ENCODE data around the gene GBP4.

Gene GBP4

DNA sequence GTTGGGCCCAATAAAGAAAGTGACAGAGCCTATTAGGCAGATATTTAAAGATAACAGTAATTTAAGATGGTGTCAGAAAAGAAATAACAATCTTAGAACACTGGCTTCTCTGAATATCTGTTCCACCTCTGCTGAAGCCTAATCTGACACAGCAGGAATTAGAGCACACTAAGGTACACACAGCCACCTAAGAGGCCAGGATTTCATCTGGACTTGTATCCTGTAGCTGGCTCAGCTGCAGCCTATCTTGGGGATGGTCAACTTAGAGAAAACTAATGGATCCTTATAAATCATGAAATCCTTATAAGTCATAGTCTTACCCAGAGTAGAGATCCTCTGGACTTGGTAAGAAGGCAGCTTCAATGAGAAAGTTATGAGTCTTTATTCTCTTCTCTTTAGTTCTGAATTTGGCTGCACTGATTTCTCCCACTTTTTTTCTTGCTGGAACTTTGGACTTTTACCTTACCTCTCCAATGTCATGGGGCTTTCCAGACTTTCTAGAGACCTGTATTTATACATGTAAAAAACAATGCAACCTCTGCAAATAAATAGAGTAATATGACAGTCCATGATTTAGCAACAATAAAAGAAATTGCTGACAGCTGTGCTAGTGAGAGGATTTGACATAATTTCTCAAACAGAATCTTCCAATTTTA lies 23.0 kb downstream of the GBP4 start, which contains the start of gene GBP7:
GBP7 (minus strand) TSS at position 403 of the 656 bp plus-strand sequence. CDS start 4,068 bp downstream, outside the sequence.
- H3K4me3 ChIP-seq (ENCODE audit: low read depth, low read length) = no peak within 1 kb of the TSS
- TF ChIP-seq, protein P1, sequence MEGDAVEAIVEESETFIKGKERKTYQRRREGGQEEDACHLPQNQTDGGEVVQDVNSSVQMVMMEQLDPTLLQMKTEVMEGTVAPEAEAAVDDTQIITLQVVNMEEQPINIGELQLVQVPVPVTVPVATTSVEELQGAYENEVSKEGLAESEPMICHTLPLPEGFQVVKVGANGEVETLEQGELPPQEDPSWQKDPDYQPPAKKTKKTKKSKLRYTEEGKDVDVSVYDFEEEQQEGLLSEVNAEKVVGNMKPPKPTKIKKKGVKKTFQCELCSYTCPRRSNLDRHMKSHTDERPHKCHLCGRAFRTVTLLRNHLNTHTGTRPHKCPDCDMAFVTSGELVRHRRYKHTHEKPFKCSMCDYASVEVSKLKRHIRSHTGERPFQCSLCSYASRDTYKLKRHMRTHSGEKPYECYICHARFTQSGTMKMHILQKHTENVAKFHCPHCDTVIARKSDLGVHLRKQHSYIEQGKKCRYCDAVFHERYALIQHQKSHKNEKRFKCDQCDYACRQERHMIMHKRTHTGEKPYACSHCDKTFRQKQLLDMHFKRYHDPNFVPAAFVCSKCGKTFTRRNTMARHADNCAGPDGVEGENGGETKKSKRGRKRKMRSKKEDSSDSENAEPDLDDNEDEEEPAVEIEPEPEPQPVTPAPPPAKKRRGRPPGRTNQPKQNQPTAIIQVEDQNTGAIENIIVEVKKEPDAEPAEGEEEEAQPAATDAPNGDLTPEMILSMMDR (IDR thresholded peaks at IDR 0.05; ENCODE audit: low read depth, low read length) = no peak
- TF ChIP-seq POLR2A (IDR thresholded peaks at IDR 0.05; ENCODE audit: extremely low read depth, insufficient read length) = no peak
- TF ChIP-seq MYC (IDR thresholded peaks at IDR 0.05; ENCODE audit: low read depth, low read length) = no peak
- no peak for TF ChIP-seq MAX (IDR thresholded peaks at IDR 0.05; ENCODE audit: low read depth, low read length)

DNA sequence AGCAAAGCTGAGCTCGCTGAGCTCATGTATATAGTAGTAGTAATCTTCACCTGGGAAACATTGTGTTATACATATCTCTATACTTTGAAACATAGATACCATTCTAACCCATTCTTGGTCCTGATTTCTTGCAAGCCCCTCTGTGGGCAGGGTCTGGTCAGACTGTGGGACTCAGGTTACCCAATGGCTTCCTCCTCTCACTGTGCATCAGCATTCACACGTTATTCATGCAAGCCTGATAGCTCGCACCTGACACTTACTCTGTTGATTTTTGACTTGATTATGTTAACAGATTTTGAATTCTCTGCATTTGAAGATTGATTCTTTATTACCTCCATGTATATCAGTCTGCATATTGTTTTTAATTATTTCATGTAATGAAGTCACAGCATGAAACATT lies 24.3 kb downstream of the GBP4 start:
- TF ChIP-seq MYC (IDR thresholded peaks at IDR 0.05; ENCODE audit: low read depth, low read length) (no peak), POLR2A (IDR thresholded peaks at IDR 0.05; ENCODE audit: extremely low read depth, insufficient read length) (no peak), MAX (IDR thresholded peaks at IDR 0.05; ENCODE audit: low read depth, low read length) (no peak)
- TF ChIP-seq, protein P1 (IDR thresholded peaks at IDR 0.05; ENCODE audit: low read depth, low read length) = no peak
- no peak overlapping the region for H3K4me3 ChIP-seq (ENCODE audit: low read depth, low read length)
- no peak for DNase-seq (ENCODE audit: low read depth)

More for the DNA sequence above, 23.0 kb downstream of the GBP4 start, which contains the start of gene GBP7:
- no peak for DNase-seq (ENCODE audit: low read depth)

DNA sequence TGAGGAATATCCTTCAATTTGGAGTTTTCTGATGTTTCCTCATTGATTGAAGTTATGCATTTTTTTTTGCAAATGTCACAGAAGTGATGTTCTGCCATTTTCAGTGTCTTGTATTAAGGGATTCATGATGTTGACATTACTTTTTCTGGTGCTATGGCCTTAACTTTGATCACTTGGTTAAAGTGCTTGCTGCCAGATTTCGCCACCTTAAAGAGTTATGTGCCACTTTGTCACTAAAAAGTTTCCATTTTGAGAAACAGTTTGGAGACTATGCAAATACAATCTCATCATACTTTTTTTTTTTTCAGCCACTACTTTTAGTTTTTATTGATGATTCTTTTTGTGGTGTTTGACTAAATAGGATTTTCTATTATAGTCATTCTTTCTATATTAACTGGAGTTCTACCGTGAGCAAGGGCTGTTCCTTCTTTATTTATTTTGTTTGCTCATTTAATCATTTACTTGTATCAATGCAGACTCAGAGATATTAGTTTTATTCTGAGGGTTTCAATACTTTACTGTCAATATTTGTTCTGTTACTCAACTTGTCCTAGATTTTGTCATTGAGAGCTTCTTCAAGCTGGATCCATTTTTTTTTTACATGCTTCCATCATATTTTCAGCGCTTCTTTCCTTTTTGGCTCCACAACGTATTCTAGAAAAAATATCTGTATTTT lies 26.1 kb downstream of the GBP4 start:
- TF ChIP-seq MAX (IDR thresholded peaks at IDR 0.05; ENCODE audit: low read depth, low read length) (no peak), POLR2A (IDR thresholded peaks at IDR 0.05; ENCODE audit: extremely low read depth, insufficient read length) (no peak), MYC (IDR thresholded peaks at IDR 0.05; ENCODE audit: low read depth, low read length) (no peak)
- TF ChIP-seq, protein P1 (IDR thresholded peaks at IDR 0.05; ENCODE audit: low read depth, low read length) = no peak
- DNase-seq (ENCODE audit: low read depth) = no peak
- H3K4me3 ChIP-seq (ENCODE audit: low read depth, low read length) = no peak overlapping the region

GRCh38 chr1:89171067-89171438 lies 27.7 kb downstream of the GBP4 start:
- DNase-seq (ENCODE audit: low read depth) = peak; percentile 5
- H3K4me3 ChIP-seq (ENCODE audit: low read depth, low read length) = no peak overlapping the region
- no peak for TF ChIP-seq MYC (IDR thresholded peaks at IDR 0.05; ENCODE audit: low read depth, low read length)
- TF ChIP-seq, protein P1 (IDR thresholded peaks at IDR 0.05; ENCODE audit: low read depth, low read length) = no peak
- no peak for TF ChIP-seq MAX (IDR thresholded peaks at IDR 0.05; ENCODE audit: low read depth, low read length)
- no peak for TF ChIP-seq POLR2A (IDR thresholded peaks at IDR 0.05; ENCODE audit: extremely low read depth, insufficient read length)

DNA sequence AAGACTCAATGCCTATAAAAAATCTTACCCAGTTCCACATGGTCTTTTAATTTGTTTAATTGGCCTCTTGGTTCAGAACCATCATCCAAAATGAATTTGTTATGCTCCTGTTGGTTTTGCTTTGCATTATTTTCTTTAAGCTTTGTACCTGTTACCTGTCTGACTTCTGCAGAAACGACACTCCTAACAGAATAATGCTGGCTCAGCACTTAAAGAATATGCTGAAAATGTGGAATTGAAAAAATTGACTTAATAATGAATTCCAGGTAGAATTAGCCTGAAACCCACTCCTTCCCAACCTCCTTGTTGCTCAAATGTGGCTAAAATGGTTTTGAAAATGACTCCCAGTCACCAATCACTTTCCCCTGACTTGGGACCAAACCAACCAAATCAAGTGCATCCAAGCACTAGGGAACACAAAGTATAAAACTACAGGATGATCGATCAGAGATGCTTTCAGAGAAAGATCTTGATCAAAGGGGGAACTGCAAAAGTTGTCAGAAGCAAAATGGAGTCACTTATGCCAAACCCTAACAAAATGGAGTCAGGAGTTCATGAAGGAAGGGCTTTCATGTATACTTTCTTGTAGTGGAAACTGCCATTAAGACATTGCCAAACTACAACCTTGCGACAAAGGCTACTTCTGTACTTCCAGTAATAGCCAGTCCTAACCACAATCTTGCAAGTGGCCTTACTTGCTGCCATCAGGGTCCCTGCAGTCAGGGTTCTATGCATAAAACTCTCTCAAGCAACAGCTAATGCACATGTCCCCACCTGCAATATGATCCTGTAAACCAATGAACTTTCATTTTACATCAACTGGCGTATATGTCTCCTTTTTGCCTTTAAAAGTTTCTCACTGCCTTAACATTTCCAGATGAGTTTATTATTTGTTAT lies 28.3 kb downstream of the GBP4 start:
- H3K4me3 ChIP-seq (ENCODE audit: low read depth, low read length) = no peak overlapping the region
- DNase-seq (ENCODE audit: low read depth) = peak; percentile 18
- no peak for TF ChIP-seq POLR2A (IDR thresholded peaks at IDR 0.05; ENCODE audit: extremely low read depth, insufficient read length)
- TF ChIP-seq, protein P1 (IDR thresholded peaks at IDR 0.05; ENCODE audit: low read depth, low read length) = no peak

Measured in NB4 (cell line).